ENCODE measurements around the gene SLX4IP. TPM values are rescaled to one million over a fixed set of nuclear protein-coding genes. Genes with fewer than 3 reads are reported as not detected.

SLX4IP gene
- polyA plus RNA-seq, 2 of the 4 experiments (the other 2 are of a cell fraction) = 3.4 to 7.5 TPM

DNA sequence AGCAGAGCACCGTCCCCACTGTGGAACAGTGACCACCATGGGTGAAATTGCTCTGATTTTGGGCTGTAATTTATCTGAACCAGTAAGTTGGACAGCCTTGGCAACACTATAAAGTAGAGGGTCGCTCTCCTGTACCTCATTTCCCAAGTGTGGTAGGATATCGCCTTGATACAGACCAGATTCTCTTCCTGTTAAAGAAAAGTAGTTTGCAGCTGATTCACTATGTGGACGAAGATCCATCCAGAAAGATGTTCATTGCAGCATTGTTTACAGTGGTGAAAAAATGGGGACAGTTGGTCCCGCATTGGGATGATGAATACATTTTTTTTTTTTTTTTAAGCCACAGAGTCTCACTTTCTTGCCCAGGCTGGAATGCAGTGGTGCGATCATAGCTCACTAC, 74.3 kb downstream of the SLX4IP start (continued):
- TF ChIP-seq, protein P1, sequence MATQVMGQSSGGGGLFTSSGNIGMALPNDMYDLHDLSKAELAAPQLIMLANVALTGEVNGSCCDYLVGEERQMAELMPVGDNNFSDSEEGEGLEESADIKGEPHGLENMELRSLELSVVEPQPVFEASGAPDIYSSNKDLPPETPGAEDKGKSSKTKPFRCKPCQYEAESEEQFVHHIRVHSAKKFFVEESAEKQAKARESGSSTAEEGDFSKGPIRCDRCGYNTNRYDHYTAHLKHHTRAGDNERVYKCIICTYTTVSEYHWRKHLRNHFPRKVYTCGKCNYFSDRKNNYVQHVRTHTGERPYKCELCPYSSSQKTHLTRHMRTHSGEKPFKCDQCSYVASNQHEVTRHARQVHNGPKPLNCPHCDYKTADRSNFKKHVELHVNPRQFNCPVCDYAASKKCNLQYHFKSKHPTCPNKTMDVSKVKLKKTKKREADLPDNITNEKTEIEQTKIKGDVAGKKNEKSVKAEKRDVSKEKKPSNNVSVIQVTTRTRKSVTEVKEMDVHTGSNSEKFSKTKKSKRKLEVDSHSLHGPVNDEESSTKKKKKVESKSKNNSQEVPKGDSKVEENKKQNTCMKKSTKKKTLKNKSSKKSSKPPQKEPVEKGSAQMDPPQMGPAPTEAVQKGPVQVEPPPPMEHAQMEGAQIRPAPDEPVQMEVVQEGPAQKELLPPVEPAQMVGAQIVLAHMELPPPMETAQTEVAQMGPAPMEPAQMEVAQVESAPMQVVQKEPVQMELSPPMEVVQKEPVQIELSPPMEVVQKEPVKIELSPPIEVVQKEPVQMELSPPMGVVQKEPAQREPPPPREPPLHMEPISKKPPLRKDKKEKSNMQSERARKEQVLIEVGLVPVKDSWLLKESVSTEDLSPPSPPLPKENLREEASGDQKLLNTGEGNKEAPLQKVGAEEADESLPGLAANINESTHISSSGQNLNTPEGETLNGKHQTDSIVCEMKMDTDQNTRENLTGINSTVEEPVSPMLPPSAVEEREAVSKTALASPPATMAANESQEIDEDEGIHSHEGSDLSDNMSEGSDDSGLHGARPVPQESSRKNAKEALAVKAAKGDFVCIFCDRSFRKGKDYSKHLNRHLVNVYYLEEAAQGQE (IDR thresholded peaks at IDR 0.05) = no peak
- no peak for TF ChIP-seq HDAC2 (IDR thresholded peaks at IDR 0.05)
- TF ChIP-seq MYC (IDR thresholded peaks at IDR 0.05; ENCODE audit: borderline replicate concordance, low read length) = no peak
- TF ChIP-seq RAD21 (conservative IDR thresholded peaks at IDR 0.05 in 1 of 2, IDR thresholded peaks at IDR 0.05 in 1 of 2) = no peak

DNA sequence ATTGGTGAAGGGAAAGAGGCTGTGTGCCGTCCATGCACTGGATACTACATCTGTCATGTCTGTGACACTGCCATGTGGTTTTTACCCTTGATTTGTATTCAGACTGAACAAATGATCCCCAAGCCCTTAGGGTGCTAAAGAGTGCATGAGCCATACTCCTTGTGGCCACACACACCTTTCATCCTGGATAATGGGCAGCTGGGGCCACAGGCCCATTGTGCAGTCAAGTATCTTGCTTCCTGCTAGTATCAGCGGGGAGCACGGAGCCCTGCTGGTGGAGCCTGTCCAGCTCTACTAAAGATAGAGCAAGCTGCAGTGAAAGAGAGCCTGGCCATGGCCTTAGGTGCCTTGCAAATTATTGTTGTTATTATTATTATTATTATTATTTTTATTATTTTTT, 75.1 kb downstream of the SLX4IP start:
- Histone ChIP-seq H3K4me2 (no peak overlapping the region; the same call in 2 of the 3 replicates), H3K9me3 (no peaks in the 10 kb centered on the region), H3K27ac (peak overlapping the region; percentile 88 to 89), H3K4me1 (peaks cover 81% of the 10 kb centered on the region), H3K4me3 (no peak overlapping the region)
- 95% methylated on average over 3 of the region's 3 CpGs for WGBS (ENCODE audit: missing lambda C conversion rate)
- ChIA-PET POLR2A (interaction anchor here (0.7 kb wide), 1 partner anchor 509 kb away, joined by 4 read pairs; no protein-coding TSS in a partner anchor), CTCF (no interaction called here)
- FAIRE-seq = no peak
- ATAC-seq = no peak
- DNase-seq (ENCODE audit: low read depth in 1 of 2, low spot score in 1 of 2) = no peak
- TF ChIP-seq RCOR1 (IDR thresholded peaks at IDR 0.05; ENCODE audit: low read depth, low read length) = no peak

DNA sequence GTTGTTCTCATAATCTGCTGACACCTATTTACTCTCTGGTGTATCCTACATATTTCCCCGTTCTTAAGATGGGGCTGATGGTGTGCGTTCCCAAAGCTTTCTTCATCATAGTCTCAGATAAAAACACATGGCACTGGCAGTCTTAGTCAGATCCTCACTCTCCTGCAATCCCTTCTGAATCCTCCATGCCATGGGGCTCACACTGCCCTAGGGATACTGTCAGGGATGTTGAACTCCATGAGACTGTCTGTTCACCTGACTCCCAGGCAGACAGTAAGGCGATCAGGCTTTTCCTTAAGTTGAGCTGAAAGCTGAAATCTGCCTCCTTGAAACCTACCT, 76.0 kb downstream of the SLX4IP start:
- Histone ChIP-seq H3K27ac (peak overlapping the region; percentile 88 to 89), H3K9me3 (no peaks in the 10 kb centered on the region), H3K4me1 (peaks cover 72% of the 10 kb centered on the region), H3K4me2 (peak overlapping the region; percentile 62), H3K4me3 (no peak overlapping the region)
- ATAC-seq = peak; percentile 83 to 86
- ChIA-PET POLR2A (interaction anchor here (0.6 to 1.8 kb wide), 3 partner anchors 76 to 627 kb away, joined by 3 to 15 read pairs (median 4); partner anchors contain the start of genes MKKS and SLX4IP), CTCF (interaction anchor here (0.6 to 1.2 kb wide), 5 partner anchors 10 to 627 kb away, joined by 3 to 4 read pairs (median 3); no protein-coding TSS in a partner anchor)
- TF ChIP-seq ZNF302 (CRISPR knock-in tag; IDR thresholded peaks at IDR 0.05) (0 out of 2 replicates have a peak, but pooled peaks have one; percentile 7), KDM5A (IDR thresholded peaks at IDR 0.05) (no peak)
- DNase-seq (ENCODE audit: low read depth in 1 of 2, low spot score in 1 of 2) = peak in 1 of 2 experiments; percentile 67
- WGBS (ENCODE audit: missing lambda C conversion rate) = 52% methylated on average over 3 of the region's 3 CpGs
- FAIRE-seq = no peak

DNA sequence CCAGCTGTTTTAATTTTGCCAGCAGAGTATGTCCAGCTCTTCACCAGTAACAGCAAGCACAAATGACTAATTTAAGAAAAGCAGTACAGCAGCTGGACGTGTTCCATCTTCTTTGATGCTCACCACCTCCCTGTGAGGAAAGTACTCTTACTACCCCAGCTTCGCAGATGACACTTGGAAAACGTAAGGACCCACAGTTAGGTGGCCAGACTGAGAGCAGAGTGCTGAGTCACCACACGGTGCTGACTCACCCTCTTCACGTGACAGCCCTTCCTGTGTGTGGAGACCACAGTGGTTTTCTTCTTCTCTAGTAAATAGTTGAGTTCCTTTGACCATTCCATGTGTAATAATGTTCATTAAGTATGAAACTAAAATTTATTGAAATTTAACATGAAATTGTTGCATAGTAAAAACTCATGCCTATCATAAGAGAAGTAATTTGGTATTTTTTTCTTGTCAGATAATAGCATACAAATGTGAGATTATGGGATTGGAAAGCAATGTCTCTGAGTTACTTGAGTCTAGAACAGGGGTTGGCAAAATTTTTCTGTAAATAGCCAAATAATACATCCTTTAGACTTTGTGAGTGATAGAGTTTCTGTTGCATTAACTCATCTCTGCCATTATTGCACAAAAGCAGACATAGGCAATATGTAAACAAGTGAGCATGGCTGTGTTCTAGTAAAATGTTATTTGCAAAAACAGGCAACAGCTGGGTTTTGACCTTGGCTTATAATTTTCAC, 76.6 kb downstream of the SLX4IP start:
- FAIRE-seq (peak; percentile 100), ATAC-seq (peak; percentile 95 to 97), DNase-seq (ENCODE audit: low read depth in 1 of 2, low spot score in 1 of 2) (peak; percentile 94 to 95)
- H3K9me3 ChIP-seq = no peaks in the 10 kb centered on the region
- H3K4me3 ChIP-seq = no peak overlapping the region
- ChIA-PET POLR2A (interaction anchor here (0.6 to 1.8 kb wide), 3 partner anchors 77 to 627 kb away, joined by 3 to 15 read pairs (median 4); partner anchors contain the start of genes MKKS and SLX4IP), CTCF (interaction anchor here (0.6 to 1.2 kb wide), 5 partner anchors 10 to 627 kb away, joined by 3 to 4 read pairs (median 3); no protein-coding TSS in a partner anchor)
- peak overlapping the region; percentile 88 to 89 for H3K27ac ChIP-seq
- peaks cover 66% of the 10 kb centered on the region for H3K4me1 ChIP-seq
- under 1% methylated on average over 5 of the region's 5 CpGs for WGBS (ENCODE audit: missing lambda C conversion rate)
- peak overlapping the region; percentile 62 for H3K4me2 ChIP-seq
- TF ChIP-seq CEBPB (IDR thresholded peaks at IDR 0.05) (peak in 1 of 2 experiments; percentile 57; a peak in 1 of 4 replicates), SMC3 (IDR thresholded peaks at IDR 0.05) (0 out of 3 replicates have a peak, but pooled peaks have one; percentile 23), EP300 (IDR thresholded peaks at IDR 0.05) (peak; percentile 33 to 54; a peak in 2 of 5 replicates), MAZ (IDR thresholded peaks at IDR 0.05; ENCODE audit: borderline replicate concordance, low read depth, low read length) (no peak), HOXB13 (CRISPR knock-in tag; IDR thresholded peaks at IDR 0.05; ENCODE audit: low read depth) (peak; percentile 68; the same call in 1 of the 2 replicates), NFE2L2 (conservative IDR thresholded peaks at IDR 0.05; ENCODE audit: low read length) (peak; percentile 98), BHLHE40 (IDR thresholded peaks at IDR 0.05; ENCODE audit: low read depth, low read length) (peak; percentile 92), ZFP36 (IDR thresholded peaks at IDR 0.05; ENCODE audit: borderline replicate concordance, partially characterized antibody) (no peak), FOXS1 (CRISPR knock-in tag; IDR thresholded peaks at IDR 0.05) (no peak), RAD21 (conservative IDR thresholded peaks at IDR 0.05 in 1 of 2, IDR thresholded peaks at IDR 0.05 in 1 of 2) (0 out of 5 replicates have a peak, but pooled peaks of 1 of the 2 experiments have one; percentile 32), KDM5A (IDR thresholded peaks at IDR 0.05) (no peak), EHF (CRISPR knock-in tag; IDR thresholded peaks at IDR 0.05) (0 out of 2 replicates have a peak, but pooled peaks have one; percentile 12), GATA3 (IDR thresholded peaks at IDR 0.05; ENCODE audit: borderline replicate concordance) (peak; percentile 52; the same call in 1 of the 2 replicates), MAFK (IDR thresholded peaks at IDR 0.05; ENCODE audit: partially characterized antibody) (peak; percentile 100), JUN (IDR thresholded peaks at IDR 0.05) (peak; percentile 84 to 85; a peak in 3 of 5 replicates)
- TF ChIP-seq, protein P2, sequence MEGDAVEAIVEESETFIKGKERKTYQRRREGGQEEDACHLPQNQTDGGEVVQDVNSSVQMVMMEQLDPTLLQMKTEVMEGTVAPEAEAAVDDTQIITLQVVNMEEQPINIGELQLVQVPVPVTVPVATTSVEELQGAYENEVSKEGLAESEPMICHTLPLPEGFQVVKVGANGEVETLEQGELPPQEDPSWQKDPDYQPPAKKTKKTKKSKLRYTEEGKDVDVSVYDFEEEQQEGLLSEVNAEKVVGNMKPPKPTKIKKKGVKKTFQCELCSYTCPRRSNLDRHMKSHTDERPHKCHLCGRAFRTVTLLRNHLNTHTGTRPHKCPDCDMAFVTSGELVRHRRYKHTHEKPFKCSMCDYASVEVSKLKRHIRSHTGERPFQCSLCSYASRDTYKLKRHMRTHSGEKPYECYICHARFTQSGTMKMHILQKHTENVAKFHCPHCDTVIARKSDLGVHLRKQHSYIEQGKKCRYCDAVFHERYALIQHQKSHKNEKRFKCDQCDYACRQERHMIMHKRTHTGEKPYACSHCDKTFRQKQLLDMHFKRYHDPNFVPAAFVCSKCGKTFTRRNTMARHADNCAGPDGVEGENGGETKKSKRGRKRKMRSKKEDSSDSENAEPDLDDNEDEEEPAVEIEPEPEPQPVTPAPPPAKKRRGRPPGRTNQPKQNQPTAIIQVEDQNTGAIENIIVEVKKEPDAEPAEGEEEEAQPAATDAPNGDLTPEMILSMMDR (IDR thresholded peaks at IDR 0.05) = no peak
- TF ChIP-seq, protein P3, sequence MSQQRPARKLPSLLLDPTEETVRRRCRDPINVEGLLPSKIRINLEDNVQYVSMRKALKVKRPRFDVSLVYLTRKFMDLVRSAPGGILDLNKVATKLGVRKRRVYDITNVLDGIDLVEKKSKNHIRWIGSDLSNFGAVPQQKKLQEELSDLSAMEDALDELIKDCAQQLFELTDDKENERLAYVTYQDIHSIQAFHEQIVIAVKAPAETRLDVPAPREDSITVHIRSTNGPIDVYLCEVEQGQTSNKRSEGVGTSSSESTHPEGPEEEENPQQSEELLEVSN (IDR thresholded peaks at IDR 0.05; ENCODE audit: borderline replicate concordance, low read depth) = 0 out of 2 replicates have a peak, but pooled peaks have one; percentile 43
- TF ChIP-seq, protein P4, sequence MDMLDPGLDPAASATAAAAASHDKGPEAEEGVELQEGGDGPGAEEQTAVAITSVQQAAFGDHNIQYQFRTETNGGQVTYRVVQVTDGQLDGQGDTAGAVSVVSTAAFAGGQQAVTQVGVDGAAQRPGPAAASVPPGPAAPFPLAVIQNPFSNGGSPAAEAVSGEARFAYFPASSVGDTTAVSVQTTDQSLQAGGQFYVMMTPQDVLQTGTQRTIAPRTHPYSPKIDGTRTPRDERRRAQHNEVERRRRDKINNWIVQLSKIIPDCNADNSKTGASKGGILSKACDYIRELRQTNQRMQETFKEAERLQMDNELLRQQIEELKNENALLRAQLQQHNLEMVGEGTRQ (IDR thresholded peaks at IDR 0.05) = peak; percentile 95
